AG10803 (cell line): Measurements from ENCODE around the gene SLC25A47.

Experiments used
- DNase-seq: peaks from one replicate; pipeline ENCODE4 v3.0.0; 2010; ENCODE audit warnings: low read depth
- H3K4me3 ChIP-seq: 2 replicates; pipeline ENCODE4 v1.5.1; 2011; ENCODE audit warnings: mild to moderate bottlenecking, low read length, control low read depth
- TF ChIP-seq, protein P1 (sequence below): conservative IDR thresholded peaks from 2 replicates; pipeline ENCODE4 v1.5.1; 2011; ENCODE audit warnings: mild to moderate bottlenecking, low read length, control low read depth, inconsistent platforms

Gene SLC25A47

DNA sequence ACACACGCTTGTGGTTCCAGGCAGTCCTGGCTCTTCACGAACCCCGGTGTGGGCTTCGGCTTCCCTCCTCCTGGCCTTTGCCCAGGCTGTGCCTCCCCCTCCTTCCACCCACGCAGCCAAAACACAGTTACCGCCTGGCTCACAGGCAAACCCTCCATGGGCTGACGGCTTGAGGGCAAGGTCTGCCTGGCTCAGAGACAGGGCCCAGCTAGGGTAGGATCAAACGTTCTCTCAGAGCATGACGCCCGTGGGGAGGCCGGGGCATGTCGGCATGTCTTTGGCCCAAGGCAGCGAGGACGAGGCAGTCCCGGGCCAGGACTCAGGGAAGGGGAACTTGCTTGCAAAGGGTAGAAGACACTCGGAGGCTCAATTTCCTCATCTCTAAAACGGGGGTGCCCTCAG, 2.1 kb downstream of the SLC25A47 start:
- DNase-seq = no peak
- H3K4me3 ChIP-seq = no peak overlapping the region
- TF ChIP-seq, protein P1, sequence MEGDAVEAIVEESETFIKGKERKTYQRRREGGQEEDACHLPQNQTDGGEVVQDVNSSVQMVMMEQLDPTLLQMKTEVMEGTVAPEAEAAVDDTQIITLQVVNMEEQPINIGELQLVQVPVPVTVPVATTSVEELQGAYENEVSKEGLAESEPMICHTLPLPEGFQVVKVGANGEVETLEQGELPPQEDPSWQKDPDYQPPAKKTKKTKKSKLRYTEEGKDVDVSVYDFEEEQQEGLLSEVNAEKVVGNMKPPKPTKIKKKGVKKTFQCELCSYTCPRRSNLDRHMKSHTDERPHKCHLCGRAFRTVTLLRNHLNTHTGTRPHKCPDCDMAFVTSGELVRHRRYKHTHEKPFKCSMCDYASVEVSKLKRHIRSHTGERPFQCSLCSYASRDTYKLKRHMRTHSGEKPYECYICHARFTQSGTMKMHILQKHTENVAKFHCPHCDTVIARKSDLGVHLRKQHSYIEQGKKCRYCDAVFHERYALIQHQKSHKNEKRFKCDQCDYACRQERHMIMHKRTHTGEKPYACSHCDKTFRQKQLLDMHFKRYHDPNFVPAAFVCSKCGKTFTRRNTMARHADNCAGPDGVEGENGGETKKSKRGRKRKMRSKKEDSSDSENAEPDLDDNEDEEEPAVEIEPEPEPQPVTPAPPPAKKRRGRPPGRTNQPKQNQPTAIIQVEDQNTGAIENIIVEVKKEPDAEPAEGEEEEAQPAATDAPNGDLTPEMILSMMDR = no peak

DNA sequence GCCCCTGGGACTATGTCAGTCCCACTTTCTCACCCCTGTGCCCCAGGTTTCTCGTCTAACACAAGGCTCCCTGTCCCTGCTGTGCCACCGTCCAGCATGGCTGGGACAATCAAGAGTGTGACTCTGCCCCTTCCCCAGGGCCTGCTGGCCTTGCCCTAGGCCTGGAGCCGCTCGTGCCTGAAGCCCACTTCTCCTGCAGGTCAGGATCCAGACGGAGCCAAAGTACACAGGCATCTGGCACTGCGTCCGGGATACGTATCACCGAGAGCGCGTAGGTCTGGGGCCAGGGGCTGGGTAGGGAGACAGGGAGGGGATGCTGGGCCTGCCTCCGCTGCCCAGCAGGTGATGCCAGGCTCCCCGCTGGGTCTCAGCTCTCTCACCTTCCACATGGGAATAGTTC, 2.8 kb downstream of the SLC25A47 start:
- DNase-seq = no peak
- TF ChIP-seq, protein P1 = no peak
- no peak overlapping the region for H3K4me3 ChIP-seq

DNA sequence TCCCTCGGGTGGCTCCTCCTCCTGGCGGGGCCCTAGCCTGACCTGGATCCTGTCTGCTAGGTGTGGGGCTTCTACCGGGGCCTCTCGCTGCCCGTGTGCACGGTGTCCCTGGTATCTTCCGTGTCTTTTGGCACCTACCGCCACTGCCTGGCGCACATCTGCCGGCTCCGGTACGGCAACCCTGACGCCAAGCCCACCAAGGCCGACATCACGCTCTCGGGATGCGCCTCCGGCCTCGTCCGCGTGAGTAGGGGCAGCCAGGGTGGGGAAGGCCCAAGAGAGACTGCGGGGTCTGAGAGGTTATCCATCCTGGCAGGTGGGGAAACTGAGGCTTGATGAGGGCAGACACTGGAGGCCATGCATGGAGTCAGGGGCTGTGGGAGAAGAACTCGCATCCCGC, 4.0 kb downstream of the SLC25A47 start:
- TF ChIP-seq, protein P1 = no peak
- no peak overlapping the region for H3K4me3 ChIP-seq

DNA sequence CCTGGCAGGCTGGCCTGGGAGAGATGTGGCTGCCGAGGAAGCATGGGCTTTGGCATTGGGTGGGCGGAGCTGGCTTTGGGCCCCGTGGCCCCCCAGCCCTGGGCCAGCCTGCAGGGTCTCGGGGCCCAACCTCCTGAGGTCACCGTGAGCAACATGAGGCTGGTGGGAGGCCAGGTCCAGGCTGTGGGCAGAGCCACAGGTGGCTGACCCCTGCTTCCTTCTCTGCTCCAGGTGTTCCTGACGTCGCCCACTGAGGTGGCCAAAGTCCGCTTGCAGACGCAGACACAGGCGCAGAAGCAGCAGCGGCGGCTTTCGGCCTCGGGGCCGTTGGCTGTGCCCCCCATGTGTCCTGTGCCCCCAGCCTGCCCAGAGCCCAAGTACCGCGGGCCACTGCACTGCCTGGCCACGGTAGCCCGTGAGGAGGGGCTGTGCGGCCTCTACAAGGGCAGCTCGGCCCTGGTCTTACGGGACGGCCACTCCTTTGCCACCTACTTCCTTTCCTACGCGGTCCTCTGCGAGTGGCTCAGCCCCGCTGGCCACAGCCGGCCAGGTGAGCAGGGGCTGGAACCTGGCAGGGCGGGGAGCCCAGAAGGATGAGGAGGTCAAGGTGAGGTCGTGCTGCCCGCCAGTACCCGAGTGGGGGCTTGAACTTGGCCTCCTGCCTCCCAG, 5.5 kb downstream of the SLC25A47 start:
- DNase-seq = no peak
- H3K4me3 ChIP-seq = no peak overlapping the region
- TF ChIP-seq, protein P1 = no peak

More for the DNA sequence above, 4.0 kb downstream of the SLC25A47 start:
- no peak for DNase-seq

DNA sequence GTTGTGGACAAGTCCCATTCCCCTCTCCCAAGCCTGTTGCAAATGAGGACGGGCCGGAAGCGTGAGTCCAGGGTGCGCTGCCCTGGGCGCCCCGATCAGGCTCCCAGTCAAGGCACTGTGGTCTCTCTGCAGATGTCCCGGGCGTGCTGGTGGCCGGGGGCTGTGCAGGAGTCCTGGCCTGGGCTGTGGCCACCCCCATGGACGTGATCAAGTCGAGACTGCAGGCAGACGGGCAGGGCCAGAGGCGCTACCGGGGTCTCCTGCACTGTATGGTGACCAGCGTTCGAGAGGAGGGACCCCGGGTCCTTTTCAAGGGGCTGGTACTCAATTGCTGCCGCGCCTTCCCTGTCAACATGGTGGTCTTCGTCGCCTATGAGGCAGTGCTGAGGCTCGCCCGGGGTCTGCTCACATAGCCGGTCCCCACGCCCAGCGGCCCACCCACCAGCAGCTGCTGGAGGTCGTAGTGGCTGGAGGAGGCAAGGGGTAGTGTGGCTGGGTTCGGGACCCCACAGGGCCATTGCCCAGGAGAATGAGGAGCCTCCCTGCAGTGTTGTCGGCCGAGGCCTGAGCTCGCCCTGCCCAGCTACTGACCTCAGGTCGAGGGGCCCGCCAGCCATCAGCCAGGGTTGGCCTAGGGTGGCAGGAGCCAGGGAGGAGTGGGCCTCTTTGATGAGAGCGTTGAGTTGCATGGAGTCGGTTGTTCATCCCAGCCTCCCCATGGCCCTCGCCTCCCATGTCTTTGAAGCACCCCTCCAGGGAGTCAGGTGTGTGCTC, 6.3 kb downstream of the SLC25A47 start:
- no peak overlapping the region for H3K4me3 ChIP-seq
- TF ChIP-seq, protein P1 = no peak
- DNase-seq = no peak

DNA sequence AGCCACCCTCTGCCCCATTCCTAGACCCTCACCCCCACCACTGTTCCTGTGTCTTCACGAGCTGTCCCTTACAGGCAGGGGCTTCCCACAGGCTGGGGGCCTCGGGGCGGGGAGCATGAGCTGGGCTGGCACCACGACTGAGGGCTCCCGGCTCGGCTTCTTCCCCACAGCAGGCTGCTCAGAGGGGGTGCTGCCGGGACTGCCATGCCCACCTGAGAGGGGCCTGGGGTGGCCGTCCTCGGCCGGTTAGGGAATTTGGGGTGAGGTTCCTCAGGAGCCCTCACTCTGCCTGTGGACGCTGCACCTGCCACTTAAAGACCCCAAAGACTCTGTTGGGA, 6.8 kb downstream of the SLC25A47 start:
- TF ChIP-seq, protein P1 = no peak
- no peak overlapping the region for H3K4me3 ChIP-seq

DNA sequence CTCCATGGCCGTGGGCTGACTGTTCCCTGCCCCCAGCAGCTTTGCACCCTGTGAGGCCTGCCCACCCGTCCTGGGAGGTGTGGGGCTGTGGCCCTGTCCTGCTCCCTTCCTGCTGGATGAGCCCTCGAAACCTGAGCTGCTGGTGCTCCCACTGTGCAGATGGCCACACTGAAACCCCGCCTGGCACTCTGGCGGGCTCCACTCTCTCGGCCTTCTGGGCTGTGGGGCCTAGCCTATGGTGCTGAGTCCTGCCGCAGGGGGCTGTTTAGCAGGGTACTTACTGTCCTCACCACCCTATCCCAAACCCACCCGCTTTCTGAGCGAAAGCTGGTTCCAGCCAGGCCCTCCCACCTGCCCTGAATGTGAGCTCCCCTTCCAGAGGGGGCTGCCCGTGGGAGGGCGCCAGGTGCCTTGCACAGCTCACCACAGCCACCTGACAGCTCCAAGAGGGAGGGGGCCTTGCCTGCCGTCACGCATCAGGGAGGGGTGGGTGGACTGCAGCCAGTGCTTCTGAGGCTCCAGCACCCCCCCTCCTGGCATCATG, 7.3 kb downstream of the SLC25A47 start:
- no peak overlapping the region for H3K4me3 ChIP-seq
- TF ChIP-seq, protein P1 = no peak
- no peak for DNase-seq

More for the DNA sequence above, 6.8 kb downstream of the SLC25A47 start:
- DNase-seq = no peak
